Hepatocyte (in vitro differentiated cells): ENCODE measurements around the gene TAF8.

ENCODE experiments used
- CTCF ChIP-seq: fragments of 200-600 bp; sonication (generic); IDR thresholded peaks from 2 replicates; pipeline ENCODE4 v1.5.1; 2016; ENCODE audit warnings: antibody characterized with exemption, mild to moderate bottlenecking; ENCODE audit not compliant: poor library complexity
- EZH2 ChIP-seq: fragments of 200-600 bp; sonication (generic); IDR thresholded peaks from 2 replicates; pipeline ENCODE4 v1.6.1; 2016; ENCODE audit warnings: antibody characterized with exemption, mild to moderate bottlenecking, borderline replicate concordance
- EZH2phosphoT487 ChIP-seq: fragments of 200-600 bp; sonication (generic); IDR thresholded peaks from one replicate; pipeline ENCODE4 v1.6.1; 2018; ENCODE audit warnings: antibody characterized with exemption, mild to moderate bottlenecking, low read depth, moderate library complexity; ENCODE audit not compliant: unreplicated experiment, severe bottlenecking

- no peak for TF ChIP-seq CTCF
- no peak for TF ChIP-seq EZH2
- no peak for TF ChIP-seq EZH2phosphoT487
Observed at GRCh38 chr6:42068872-42069522, 18.7 kb downstream of the TAF8 start.
